Heart left ventricle (tissue), 16 donors: Measurements from ENCODE around the gene NSUN7. TPM values are rescaled to one million over a fixed set of nuclear protein-coding genes. Genes with fewer than 3 reads are reported as not detected.

Experiments
- ATAC-seq, 4 donors: fragments of 200-7000 bp; cut with Tn5 transposase; one replicate each; pipeline ENCODE4 v1.9.1; 2020 to 2022; ENCODE audit warnings: moderate library complexity in 4 of 4, mild to moderate bottlenecking in 3 of 4, moderate number of reproducible peaks in 1 of 4
- DNase-seq, 5 donors: peaks; one replicate each; pipeline ENCODE4 v3.0.0-alpha.2; 2020
- H3K27ac ChIP-seq, 12 donors: fragments of 200-600 bp; sonication (generic) in 4 of 12; one replicate each; pipeline versions ENCODE4 v1.5.0 to v1.8.0; 2016 to 2022; ENCODE audit warnings: mild to moderate bottlenecking in 2 of 12
- H3K27me3 ChIP-seq, 9 donors: fragments of 200-600 bp; sonication (generic) in 2 of 9; one replicate each; pipeline versions ENCODE4 v1.5.1 to v1.8.0; 2016 to 2022; ENCODE audit warnings: mild to moderate bottlenecking in 3 of 9
- H3K36me3 ChIP-seq, 9 donors: fragments of 200-600 bp; sonication (generic) in 2 of 9; one replicate each; pipeline versions ENCODE4 v1.5.0 to v1.8.0; 2018 to 2022; ENCODE audit warnings: mild to moderate bottlenecking in 2 of 9
- H3K4me1 ChIP-seq, 12 donors: fragments of 200-600 bp; sonication (generic) in 4 of 12; one replicate each; pipeline versions ENCODE4 v1.5.0 to v1.8.0; 2016 to 2022; ENCODE audit warnings: mild to moderate bottlenecking in 3 of 12
- H3K4me3 ChIP-seq, 12 donors: fragments of 200-600 bp; sonication (generic) in 4 of 12; one replicate each; pipeline versions ENCODE4 v1.5.0 to v1.8.0; 2017 to 2022; ENCODE audit warnings: mild to moderate bottlenecking in 9 of 12, moderate library complexity in 4 of 12
- H3K9me3 ChIP-seq, 12 donors: fragments of 200-600 bp; sonication (generic) in 4 of 12; one replicate each; pipeline versions ENCODE4 v1.5.0 to v1.8.0; 2016 to 2022; ENCODE audit warnings: mild to moderate bottlenecking in 1 of 12
- CTCF ChIP-seq, 12 donors: fragments of 200-600 bp; sonication (generic) in 4 of 12; IDR thresholded peaks; one replicate each; pipeline versions ENCODE4 v1.5.0 to v1.8.0; 2018 to 2022; ENCODE audit warnings: antibody characterized with exemption in 12 of 12, mild to moderate bottlenecking in 5 of 12
- POLR2A ChIP-seq, 2 donors: fragments of 450-650 bp; IDR thresholded peaks; one replicate each; pipeline ENCODE4 v1.6.1; 2017; ENCODE audit warnings: antibody characterized with exemption in 2 of 2, mild to moderate bottlenecking in 2 of 2, moderate library complexity in 2 of 2
- WGBS, 4 donors: extraction: QIAGEN DNeasy Blood & Tissue Kit in 2 of 4; methylation state at CpG; one replicate each; pipeline versions ENCODE4 v1.1.5 to v1.1.7; 2013 to 2018; 5-methylcytosine and 5-hydroxymethylcytosine counted together
- intact Hi-C, 10 donors: fragments of 100-400 bp; cut with DNase I; formaldehyde crosslinking; loops; one replicate each; pipeline versions ENCODE4 v1.11.1 to v1.14.2; 2022
- polyA plus RNA-seq, 2 donors: library from polyadenylated mRNA; stranded (reverse); fragments of 200-250 nt; gene quantifications; one replicate each; pipeline ENCODE4 v1.2.3, GENCODE V29; 2013
- total RNA-seq, 9 donors: library from RNA; depleted of rRNA in 2 of 9; stranded (reverse); fragments of >200 nt in 2 of 9; fragmentation: NEBNext Ultra II Directional in 3 of 9; extraction: Animal tissue kit (Norgen Biotek cat#: 25700) in 3 of 9; gene quantifications; one replicate each; pipeline versions ENCODE4 v1.1.0 to v1.2.4, GENCODE V29; 2016 to 2023
- donor health status: ischemic (EF 13 %, LVEDD 7.1; RV severe dilation, severe dysfunction).
- donor health status: healthy with polysubstance abuse.
- donor health status: DM: no; HTN: yes; CAD: no.
- donor health status: DM: no; HTN: no; CAD: no.
- donor health status: ischemic (EF 25% LVEDD 6.9; RV normal size, moderate dysfunction).
- donor health status: ischemic (EF 25% LVEDD 5.7; RV mildly dilated, moderate dysfunction).
- donor health status: healthy.
- donor health status: DM: yes; HTN: yes; CAD: no.
- donor health status: ischemic (EF 35%, LVEDD 5.7; RV mildly dilated, moderate dysfunction).
- donor health status: nonischemic (EF 11% LVEDD 7.7; RV severe dilation, severe dysfunction).
- donor health status: DM: yes; HTN: yes; CAD: no.
- donor health status: PGD.
- donor health status: ischemic (EF 29% LVEDD 5.4; RV normal size, mild dysfunction).
- donor health status: nonischemic (EF 23%, LVEDD 6.1; RV moderate dilation, normal function).

NSUN7 gene
- total and polyA plus RNA-seq, 11 donors, result 0.04 to 1.4 (median 0.20) TPM; not detected in 3

DNA sequence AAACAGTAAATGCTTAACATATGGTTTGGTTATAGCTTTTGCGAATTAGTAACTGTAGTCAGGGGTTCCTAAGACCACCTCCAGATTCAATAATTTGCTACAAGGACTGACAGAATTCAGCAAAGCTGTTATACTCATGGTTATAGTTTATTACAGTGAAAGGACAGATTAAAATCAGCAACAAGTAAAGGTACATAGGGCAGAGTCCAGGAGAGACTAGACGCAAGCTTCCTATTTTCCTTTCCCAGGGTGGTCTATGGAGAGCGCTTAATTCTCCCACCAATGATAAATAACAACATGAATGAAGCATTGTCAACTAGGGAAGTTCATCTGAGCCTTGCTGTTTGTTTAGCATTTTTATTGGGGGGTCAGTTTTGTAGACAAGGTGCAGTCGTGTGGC is 5.9 kb downstream of the NSUN7 start:
- Histone ChIP-seq H3K4me1 (peaks cover 0 to 3% (median under 1%) of the 10 kb centered on the region in 12 donors), H3K36me3 (no peaks in the 10 kb centered on the region), H3K27me3 (peaks cover 0 to 24% (median 3%) of the 10 kb centered on the region in 9 donors), H3K9me3 (no peaks in the 10 kb centered on the region), H3K27ac (no peak overlapping the region), H3K4me3 (no peak overlapping the region)
- WGBS, 4 donors, result 90 to 91% (median 91%) methylated on average over 4 of the region's 4 CpGs
- no peak for ATAC-seq
- DNase-seq, result no peak
- no peak for TF ChIP-seq CTCF (IDR thresholded peaks at IDR 0.05)
- no peak for TF ChIP-seq POLR2A (IDR thresholded peaks at IDR 0.05)
- intact Hi-C loops, result no loop called here

GRCh38 chr4:40763228-40763716 is 13.5 kb downstream of the NSUN7 start:
- Histone ChIP-seq H3K4me3 (no peak overlapping the region), H3K9me3 (no peaks in the 10 kb centered on the region), H3K27me3 (no peaks in the 10 kb centered on the region), H3K4me1 (peaks cover 0 to 5% (median 0%) of the 10 kb centered on the region in 12 donors), H3K36me3 (no peaks in the 10 kb centered on the region), H3K27ac (no peak overlapping the region)
- WGBS, 4 donors, result 78 to 92% (median 83%) methylated on average over 3 of the region's 3 CpGs
- intact Hi-C loops, result no loop called here
- DNase-seq, result no peak
- ATAC-seq, result no peak
- TF ChIP-seq POLR2A (IDR thresholded peaks at IDR 0.05) (no peak), CTCF (IDR thresholded peaks at IDR 0.05) (no peak)

DNA sequence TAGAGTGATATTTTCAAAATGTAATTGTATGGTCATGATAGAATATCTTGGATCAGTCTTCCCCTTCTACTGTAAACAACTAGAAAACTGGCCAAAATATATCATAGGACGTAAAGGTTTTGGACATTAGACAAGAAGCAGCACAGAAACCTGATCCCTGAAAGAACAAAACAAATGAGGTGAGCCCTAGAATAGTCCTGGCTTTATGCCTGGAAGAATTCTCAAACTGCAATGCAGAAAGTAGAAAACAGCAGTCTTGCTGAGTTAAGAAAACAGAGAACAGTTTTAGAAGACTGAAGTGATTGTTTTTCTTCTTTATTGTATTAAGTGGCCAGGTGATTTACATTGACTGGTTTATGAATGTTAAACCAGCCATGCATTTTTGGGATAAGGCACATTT is 19.5 kb downstream of the NSUN7 start:
- 25 to 48% (median 40%) methylated on average over 1 of the region's 1 CpG for WGBS, 4 donors
- intact Hi-C loops, result no loop called here
- Histone ChIP-seq H3K27me3 (no peaks in the 10 kb centered on the region), H3K4me3 (no peak overlapping the region), H3K36me3 (no peaks in the 10 kb centered on the region), H3K9me3 (no peaks in the 10 kb centered on the region), H3K27ac (no peak overlapping the region), H3K4me1 (no peaks in the 10 kb centered on the region)
- DNase-seq (no peak), ATAC-seq (no peak)
- TF ChIP-seq POLR2A (IDR thresholded peaks at IDR 0.05) (no peak), CTCF (IDR thresholded peaks at IDR 0.05) (no peak)

- intact Hi-C loops, result no loop called here
- no peak for TF ChIP-seq CTCF (IDR thresholded peaks at IDR 0.05)
- TF ChIP-seq POLR2A (IDR thresholded peaks at IDR 0.05), result no peak
- 91 to 98% (median 94%) methylated on average over 1 of the region's 1 CpG for WGBS, 4 donors
- no peak overlapping the region for H3K27ac ChIP-seq
- DNase-seq (no peak), ATAC-seq (no peak)
- no peaks in the 10 kb centered on the region for H3K4me1 ChIP-seq
- no peaks in the 10 kb centered on the region for H3K36me3 ChIP-seq
- H3K9me3 ChIP-seq, result peaks cover 0 to 18% (median 4%) of the 10 kb centered on the region in 12 donors
- H3K4me3 ChIP-seq, result no peak overlapping the region
- no peaks in the 10 kb centered on the region for H3K27me3 ChIP-seq
Measured at GRCh38 chr4:40778090-40778489, 28.3 kb downstream of the NSUN7 start.
